Suppressor macrophage (primary cell): ENCODE measurements around the gene RNF175.

Experiments
- DNase-seq, 4 experiments: peaks; one replicate each; pipeline ENCODE4 v3.0.0-alpha.2; 2020 to 2022

The RNF175 gene

DNA sequence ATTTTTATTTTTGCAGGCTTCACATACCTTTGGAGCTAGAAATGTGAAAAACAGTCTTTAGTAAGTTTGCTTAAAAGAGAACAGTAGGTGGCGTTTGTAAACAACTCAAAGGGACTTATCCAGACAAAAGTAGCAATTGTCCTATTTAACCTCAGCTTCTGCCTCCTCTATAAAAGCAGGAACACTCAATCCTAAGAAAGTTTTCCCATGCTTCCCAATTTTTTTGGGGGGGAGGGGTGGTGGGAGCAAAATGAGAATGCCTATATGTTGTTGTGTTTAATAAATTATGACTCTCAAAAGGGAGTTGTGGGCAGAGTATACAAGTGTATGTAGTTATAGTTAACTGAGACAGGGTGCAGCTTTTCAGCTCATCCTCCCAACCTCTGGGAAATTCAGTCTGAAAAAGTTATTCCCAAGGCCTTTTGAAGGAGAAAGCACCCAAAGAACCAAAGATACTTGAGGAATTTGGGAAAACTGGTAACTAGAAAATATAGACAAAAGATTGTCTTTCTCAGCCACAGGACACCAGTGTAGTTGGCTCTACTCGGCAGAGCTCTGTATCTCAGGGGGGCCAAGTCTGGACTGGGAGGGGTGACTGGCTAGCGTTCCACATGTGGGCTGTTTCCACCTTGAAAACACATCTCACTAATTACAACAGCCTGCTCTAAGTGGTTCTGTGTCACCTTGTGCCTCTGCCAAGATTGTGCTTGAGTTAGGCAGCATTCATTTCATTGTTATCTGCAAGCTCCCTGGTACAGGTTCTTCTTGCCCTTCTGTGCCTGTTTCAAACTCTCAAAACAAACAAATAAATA lies 26.3 kb upstream of the RNF175 start:
- DNase-seq, result peak in 2 of 4 experiments; percentile 35 to 55

DNA sequence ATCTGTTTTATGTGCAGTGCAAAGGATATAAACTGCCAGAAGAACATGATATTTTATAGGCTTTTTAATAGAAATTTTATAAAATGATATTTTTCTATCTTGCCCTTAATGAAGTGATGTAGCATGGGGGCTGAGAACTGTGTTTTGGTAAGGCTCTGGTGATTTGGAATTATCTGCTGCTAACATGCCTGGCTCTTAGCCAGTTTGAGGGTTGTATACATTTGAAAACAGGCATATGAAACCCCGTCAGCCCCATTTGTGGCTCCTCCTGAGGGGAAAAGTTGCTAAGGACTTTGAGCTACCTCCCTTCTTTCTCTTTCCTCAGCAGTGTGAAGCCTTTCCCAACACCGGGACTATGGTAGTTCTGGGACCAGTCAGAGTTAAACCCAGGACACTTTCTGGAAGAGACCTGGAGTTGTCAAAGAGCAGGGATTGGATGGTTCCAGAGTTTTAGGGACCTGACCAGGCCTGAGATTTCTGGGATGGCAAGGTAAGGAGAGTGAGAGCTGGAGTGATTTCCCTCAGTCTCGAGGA lies 24.4 kb upstream of the RNF175 start:
- DNase-seq, result no peak

GRCh38 chr4:153782581-153782980 lies 22.8 kb upstream of the RNF175 start:
- DNase-seq, result no peak

GRCh38 chr4:153781717-153782416 lies 22.0 kb upstream of the RNF175 start:
- DNase-seq, result no peak

DNA sequence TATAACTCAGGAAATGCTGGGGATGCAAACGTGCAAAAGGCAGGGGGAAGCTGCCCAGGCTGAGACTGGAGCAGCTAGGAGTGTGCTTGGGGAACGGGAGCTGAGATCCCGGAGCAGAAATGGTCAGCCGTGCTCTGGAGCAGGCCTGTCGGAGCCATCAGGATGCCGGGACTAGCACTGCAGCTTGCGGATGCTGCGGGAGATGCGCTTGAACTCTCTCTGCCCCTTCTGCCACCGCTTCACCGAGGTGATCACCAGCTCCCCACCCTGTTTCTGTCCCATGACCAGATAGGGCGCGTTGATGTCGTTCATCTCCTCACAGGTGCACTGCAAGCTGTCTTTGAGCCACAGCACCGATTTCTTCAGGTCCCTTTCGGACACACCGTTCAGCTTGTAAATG lies 21.5 kb upstream of the RNF175 start:
- DNase-seq, result no peak

GRCh38 chr4:153780876-153781275 lies 21.1 kb upstream of the RNF175 start:
- no peak for DNase-seq

DNA sequence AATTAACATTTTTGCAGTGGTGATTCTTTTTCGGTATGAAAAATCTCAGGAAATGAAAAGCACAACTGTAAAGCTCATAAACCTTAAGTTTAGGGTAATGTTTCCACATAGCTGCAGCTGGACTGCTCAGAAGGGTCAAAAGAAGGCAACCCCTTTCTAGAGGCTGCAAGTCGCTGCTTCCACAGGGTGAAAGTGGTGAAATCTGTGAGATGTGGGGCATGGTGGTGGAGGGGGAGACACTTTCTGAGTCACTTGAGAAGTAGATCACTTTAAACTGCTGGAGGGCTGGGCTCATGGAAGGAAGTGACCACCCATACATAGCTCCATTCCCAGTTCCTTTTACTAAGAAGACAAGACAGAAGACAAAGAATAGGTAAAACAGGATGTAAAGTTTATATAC lies 20.4 kb upstream of the RNF175 start:
- DNase-seq, result no peak

- DNase-seq, result no peak
These were observed 18.6 kb upstream of the RNF175 start for GRCh38 chr4:153778383-153778782.

- no peak for DNase-seq
These were observed 17.6 kb upstream of the RNF175 start for GRCh38 chr4:153777421-153777820.

DNA sequence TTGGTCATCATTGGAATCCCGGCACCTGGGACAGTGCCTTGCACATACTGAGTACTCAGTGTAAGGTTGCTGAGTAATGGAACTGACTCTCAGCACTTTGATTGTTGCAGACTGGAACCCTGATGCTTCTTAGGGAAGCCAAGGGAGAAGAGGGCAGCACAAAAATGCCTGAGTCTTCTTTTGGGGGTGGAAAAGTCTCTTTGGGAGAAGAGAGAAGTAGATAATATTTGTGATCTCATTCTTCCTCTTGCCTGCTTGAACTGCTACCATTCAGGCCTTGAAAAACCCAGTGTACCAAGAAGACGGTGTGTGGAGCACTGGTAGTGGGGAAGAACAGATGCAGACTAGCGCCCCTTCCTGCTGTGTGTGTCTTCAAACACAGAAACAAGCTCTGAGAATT lies 16.8 kb upstream of the RNF175 start:
- no peak for DNase-seq

- no peak for DNase-seq
These were observed 13.4 kb upstream of the RNF175 start for GRCh38 chr4:153773236-153773690.

DNA sequence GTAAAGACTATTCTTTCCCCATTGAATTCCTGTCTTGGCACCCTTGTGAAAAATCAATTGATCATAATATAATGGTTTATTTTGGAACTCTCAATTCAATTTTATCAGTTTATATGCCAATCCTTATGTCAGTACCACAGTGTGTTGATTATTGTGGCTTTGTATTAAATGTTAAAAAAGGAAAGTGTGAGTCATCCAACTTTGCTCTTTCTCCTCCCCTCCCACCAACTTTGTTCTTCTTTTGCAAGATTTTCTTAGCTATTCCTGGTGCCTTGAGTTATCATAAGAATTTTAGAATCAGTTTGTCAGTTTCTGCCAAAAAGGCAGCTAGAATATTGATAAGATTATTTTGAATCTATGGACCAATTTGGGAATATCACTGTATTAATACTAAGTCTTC lies 11.2 kb upstream of the RNF175 start:
- peak in 2 of 4 experiments; percentile 58 to 63 for DNase-seq

- DNase-seq, result no peak
These were observed 6.9 kb upstream of the RNF175 start for GRCh38 chr4:153766758-153767157.

DNA sequence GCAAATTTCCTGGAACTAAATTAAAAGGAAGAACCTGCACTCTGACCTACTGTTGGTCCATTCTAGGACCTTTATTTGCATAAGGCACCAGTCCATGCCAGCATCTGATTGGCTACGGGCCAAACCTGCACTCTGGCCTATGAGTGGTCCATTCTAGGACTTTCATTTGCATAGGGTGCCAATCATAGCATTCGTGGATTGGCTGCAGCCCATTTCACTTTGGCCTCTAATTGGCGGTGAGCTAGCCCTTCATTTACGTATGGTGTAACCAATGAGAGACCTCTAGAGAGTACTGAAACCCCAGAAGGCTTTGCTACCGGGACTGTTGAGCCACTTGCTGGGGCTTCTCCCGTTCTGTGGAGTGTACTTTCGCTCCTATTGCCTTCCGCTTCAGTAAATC lies 6.1 kb upstream of the RNF175 start:
- no peak for DNase-seq

GRCh38 chr4:153764601-153765368 lies 5.0 kb upstream of the RNF175 start:
- DNase-seq, result no peak

DNA sequence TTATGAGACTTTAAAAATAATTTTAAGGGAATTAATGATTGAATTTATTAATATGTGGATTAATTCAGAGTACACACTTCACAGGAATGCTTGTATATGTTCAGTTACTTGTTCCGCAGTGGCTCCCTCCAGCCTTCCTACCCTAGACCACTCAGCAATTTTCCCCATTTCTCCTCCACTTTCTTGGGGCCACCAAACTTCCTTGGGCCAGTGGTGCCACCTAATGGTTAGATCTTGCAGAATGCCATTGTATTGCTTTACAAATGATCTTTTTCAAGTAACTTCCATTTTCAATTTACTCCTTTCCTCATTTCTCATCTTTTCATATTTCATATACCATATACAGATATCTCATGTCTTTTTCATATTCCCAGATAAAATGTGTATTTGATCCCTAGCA lies 3.6 kb upstream of the RNF175 start:
- peak; percentile 30 to 53 (median 44) for DNase-seq

- DNase-seq, result no peak
These were observed 977 bp downstream of the RNF175 start for GRCh38 chr4:153758688-153759406.

- DNase-seq, result no peak
These were observed 1.7 kb downstream of the RNF175 start for GRCh38 chr4:153758136-153758535.

DNA sequence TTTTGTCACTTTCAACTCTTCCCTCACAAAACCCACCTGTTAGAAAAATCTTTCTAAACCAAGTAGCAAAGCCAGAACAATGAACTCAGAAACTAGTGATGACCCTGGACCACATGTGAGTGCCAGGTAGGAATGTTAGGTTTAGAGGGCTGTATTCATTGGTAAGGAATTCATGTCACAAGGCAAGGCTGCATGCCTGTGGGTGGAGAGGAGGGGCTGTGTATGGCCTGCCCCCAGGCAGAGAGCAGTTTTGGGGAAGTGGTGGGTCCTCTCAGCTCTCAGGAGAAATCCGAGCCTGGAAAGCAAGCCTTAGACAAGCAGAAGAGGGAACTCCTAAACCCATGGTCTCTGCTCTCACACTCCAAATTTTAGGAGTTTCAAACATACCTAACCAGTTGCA lies 2.4 kb downstream of the RNF175 start:
- DNase-seq, result peak; percentile 74 to 87 (median 87)

DNA sequence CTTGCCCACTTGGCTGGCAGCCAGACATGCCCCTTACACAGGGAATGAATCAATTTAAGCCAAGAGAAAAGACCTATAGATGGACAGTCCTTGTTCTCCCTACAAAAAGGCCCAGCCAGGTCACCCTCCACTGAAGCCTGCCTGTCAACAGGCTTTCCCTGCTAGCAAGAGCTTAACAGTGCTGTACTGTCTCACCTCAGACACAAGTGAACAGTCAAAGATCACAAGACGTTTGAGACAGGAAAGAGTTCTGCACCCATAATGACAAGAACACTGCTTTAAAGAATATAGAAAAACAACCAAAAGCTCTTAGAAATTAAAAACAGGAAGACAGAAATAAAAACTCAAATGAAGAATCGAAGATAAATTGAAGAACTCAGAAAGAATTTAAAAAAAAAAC lies 4.6 kb downstream of the RNF175 start:
- no peak for DNase-seq

DNA sequence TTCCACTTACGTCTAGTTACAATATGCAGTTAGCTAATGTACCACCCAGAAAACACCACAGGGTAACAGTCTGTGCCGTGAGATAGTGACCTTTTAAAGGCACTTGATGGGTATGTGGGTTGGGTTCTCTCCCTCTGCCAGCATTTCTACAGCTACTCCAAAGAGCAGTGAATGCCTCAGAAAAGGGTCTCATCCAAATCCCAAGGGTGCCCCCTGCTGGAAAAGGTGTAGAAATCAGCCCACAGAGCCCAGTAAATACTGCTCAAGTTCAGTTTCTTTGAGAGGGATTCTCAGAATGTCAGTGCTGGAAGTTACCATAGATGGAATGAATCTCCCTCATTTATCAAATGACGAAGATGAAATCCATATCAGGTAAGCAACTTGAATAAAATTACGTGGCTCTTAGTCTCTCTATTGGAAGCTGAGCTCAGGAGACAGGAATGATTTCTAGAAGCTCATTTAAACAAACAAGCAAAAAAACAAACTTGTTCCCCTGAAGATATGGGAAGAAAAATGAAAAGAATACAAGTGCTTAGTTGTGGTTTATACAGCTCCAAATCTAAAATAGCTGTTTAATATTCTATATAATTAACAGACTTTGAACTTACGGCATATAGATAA lies 9.5 kb downstream of the RNF175 start:
- DNase-seq, result peak; percentile 87 to 94 (median 92)

DNA sequence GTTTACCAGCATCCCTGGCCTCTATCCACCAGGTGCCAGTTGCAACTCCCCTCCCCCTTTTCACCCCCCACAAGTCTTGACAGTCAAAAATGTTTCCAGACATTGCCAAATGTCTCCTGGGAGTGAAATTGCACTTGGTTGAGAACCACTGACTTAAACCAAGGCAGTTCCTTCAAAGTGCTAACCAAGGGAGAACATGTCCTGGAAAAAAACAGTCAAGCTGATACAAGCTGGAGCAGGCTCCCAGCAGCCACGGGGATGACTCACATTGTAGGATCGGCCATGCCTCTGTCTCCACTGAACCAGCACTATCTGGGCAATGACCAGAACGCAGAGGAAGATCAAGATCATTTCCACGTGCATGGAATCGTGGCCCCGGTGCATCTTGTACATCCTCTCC lies 11.4 kb downstream of the RNF175 start:
- peak; percentile 67 to 86 (median 74) for DNase-seq
